ENCODE measurements around the gene MUCL3. TPM values are rescaled to one million over a fixed set of nuclear protein-coding genes. Genes with fewer than 3 reads are reported as not detected.

Gene MUCL3
- total and polyA plus RNA-seq, 2 of the 8 experiments (the other 6 are each of a cell fraction or from before 2014, with no cell fraction given) = 0.15 to 0.37 TPM

DNA sequence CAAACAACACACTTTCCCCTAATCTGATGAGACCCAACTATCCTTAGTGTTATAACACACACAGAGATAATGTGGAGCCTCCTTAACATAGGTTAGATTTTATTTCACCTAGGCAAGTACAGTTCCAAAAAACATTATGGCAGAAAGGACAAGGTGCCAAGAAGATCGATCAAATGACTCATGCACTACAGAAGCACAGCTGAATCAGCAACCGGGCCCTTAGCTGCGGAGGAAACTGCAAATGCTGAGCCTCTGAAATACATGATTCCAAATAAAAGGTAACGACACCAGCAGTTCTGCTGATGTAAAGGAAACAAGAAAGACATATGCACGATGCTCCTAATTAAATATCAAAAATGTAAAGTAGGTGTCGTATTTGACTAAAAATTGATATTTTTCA is 22.9 kb downstream of the MUCL3 start:
- POLR2A ChIA-PET (ENCODE audit: partially characterized antibody) = no interaction called here
- Histone ChIP-seq H2AK5ac (ENCODE audit: low read depth, low read length) (no peak overlapping the region), H3K36me3 (ENCODE audit: control insufficient read depth in 2 of 4, insufficient read depth in 4 of 4, low read length in 3 of 4) (no peaks in the 10 kb centered on the region), H3K18ac (ENCODE audit: extremely low read depth, low read length) (no peak overlapping the region), H3K23me2 (ENCODE audit: low read depth, low read length) (no peaks in the 10 kb centered on the region; the same call in 1 of the 2 replicates), H3K4me1 (replicated peaks in 1 of 4; ENCODE audit: control insufficient read depth in 3 of 4, insufficient read depth in 4 of 4, low read length in 3 of 4) (no peaks in the 10 kb centered on the region), H3K79me2 (ENCODE audit: control insufficient read depth in 1 of 2, insufficient read depth in 2 of 2, low read length in 2 of 2) (no peaks in the 10 kb centered on the region), H4K8ac (ENCODE audit: extremely low read depth, insufficient read depth, low read length) (no peak overlapping the region), H3K4me2 (ENCODE audit: insufficient read depth in 1 of 2, low read depth in 2 of 2, low read length in 2 of 2) (no peak overlapping the region), H3K27ac (ENCODE audit: low read depth, low read length) (no peak overlapping the region), H3K9ac (replicated peaks in 1 of 4; ENCODE audit: extremely low read depth in 1 of 4, low read depth in 3 of 4, low read length in 3 of 4) (no peak overlapping the region), H3K56ac (replicated peaks; ENCODE audit: insufficient read length, low read depth, low read length) (no peak overlapping the region), H3K14ac (ENCODE audit: insufficient read length) (no peak overlapping the region), H2BK12ac (ENCODE audit: low read depth, low read length) (no peak overlapping the region), H3K79me1 (ENCODE audit: low read depth, low read length) (no peaks in the 10 kb centered on the region), H2AFZ (ENCODE audit: low read length) (no peak overlapping the region), H2BK5ac (ENCODE audit: low read depth, low read length) (no peak overlapping the region), H3K23ac (ENCODE audit: insufficient read length) (no peak overlapping the region), H3K9me3 (ENCODE audit: insufficient read depth in 2 of 2, low read depth in 1 of 2, low read length in 1 of 2) (no peaks in the 10 kb centered on the region), H4K91ac (replicated peaks; ENCODE audit: insufficient read length, low read length) (no peak overlapping the region), H2BK20ac (ENCODE audit: low read length) (no peak overlapping the region), H2BK15ac (ENCODE audit: low read length) (no peak overlapping the region), H3K4me3 (ENCODE audit: extremely low read depth in 1 of 4, insufficient read depth in 2 of 4, low read depth in 3 of 4, low read length in 4 of 4) (no peak overlapping the region), H3K4ac (replicated peaks; ENCODE audit: insufficient read length, low read depth, low read length) (no peak overlapping the region), H2BK120ac (replicated peaks; ENCODE audit: low read depth, low read length) (no peak overlapping the region), H4K5ac (ENCODE audit: insufficient read length, low read depth, low read length) (no peak overlapping the region), H3K27me3 (replicated peaks in 1 of 4; ENCODE audit: control insufficient read depth in 3 of 4, extremely low read depth in 1 of 4, insufficient read depth in 3 of 4, low read length in 3 of 4) (no peaks in the 10 kb centered on the region), H4K20me1 (replicated peaks in 1 of 2; ENCODE audit: control insufficient read depth in 1 of 2, insufficient read depth in 2 of 2, low read length in 2 of 2) (no peaks in the 10 kb centered on the region)
- FAIRE-seq (no peak), DNase-seq (ENCODE audit: low read depth in 1 of 2, low spot score in 2 of 2) (no peak)
- WGBS, 2 experiments (ENCODE audit: extremely low coverage in 1 of 2, insufficient coverage in 1 of 2, insufficient read length in 1 of 2, insufficient replicate concordance in 2 of 2, low coverage in 1 of 2, low lambda C conversion rate in 2 of 2, missing lambda C conversion rate in 1 of 2) = 94% methylated on average over 6 of the region's 6 CpGs; no CpG with 5 or more reads in 1 of the 2 experiments
- CTCF ChIA-PET (ENCODE audit: partially characterized antibody) = interaction anchor here (1.0 to 1.9 kb wide), 2 partner anchors 18 to 42 kb away, joined by 3 to 4 read pairs; no protein-coding TSS in a partner anchor
- TF ChIP-seq SP1 (IDR thresholded peaks at IDR 0.05; ENCODE audit: low read depth, low read length) = no peak
- no peak for TF ChIP-seq HDAC2 (IDR thresholded peaks at IDR 0.05; ENCODE audit: borderline replicate concordance in 1 of 2, low read depth in 2 of 2, low read length in 2 of 2)
- no peak for TF ChIP-seq TAF7 (optimal IDR thresholded peaks at IDR 0.05; ENCODE audit: borderline replicate concordance, low read depth, low read length)
- TF ChIP-seq CHD1 (IDR thresholded peaks at IDR 0.05; ENCODE audit: low read depth, low read length) = no peak
- TF ChIP-seq SRF (IDR thresholded peaks at IDR 0.05; ENCODE audit: low read depth, low read length) = no peak
- TF ChIP-seq TCF12 (IDR thresholded peaks at IDR 0.05; ENCODE audit: low read depth, low read length) = no peak
- no peak for TF ChIP-seq ASH2L (IDR thresholded peaks at IDR 0.05; ENCODE audit: low read length)
- TF ChIP-seq RNF2 (IDR thresholded peaks at IDR 0.05; ENCODE audit: borderline replicate concordance, low read depth, low read length, missing control alignments, poor library complexity, severe bottlenecking) = no peak
- no peak for TF ChIP-seq SIX5 (IDR thresholded peaks at IDR 0.05; ENCODE audit: low read depth, low read length)
- TF ChIP-seq RBBP5 (IDR thresholded peaks at IDR 0.05; ENCODE audit: borderline replicate concordance, low read depth, low read length) = no peak
- no peak for TF ChIP-seq CREB1 (IDR thresholded peaks at IDR 0.05)
- no peak for TF ChIP-seq KDM4A (IDR thresholded peaks at IDR 0.05; ENCODE audit: low read depth, low read length, severe bottlenecking)
- TF ChIP-seq GABPA (IDR thresholded peaks at IDR 0.05; ENCODE audit: borderline replicate concordance, insufficient read depth, low read length) = no peak
- TF ChIP-seq SIRT6 (IDR thresholded peaks at IDR 0.05; ENCODE audit: low read length) = no peak
- no peak for TF ChIP-seq JUN (IDR thresholded peaks at IDR 0.05; ENCODE audit: low read depth, low read length)
- TF ChIP-seq POLR2A (IDR thresholded peaks at IDR 0.05; ENCODE audit: control extremely low read depth in 1 of 2, low read depth in 2 of 2, low read length in 2 of 2) = no peak

Measured in H1 (cell line).